Activated CD4-positive, alpha-beta T cell treated with anti-CD3 and anti-CD28 coated beads, Interleukin-2, Interleukin-4, amounts not matched to agents 100 ng/mL and 50 ng/mL, durations not matched to agents 16 hours and 8 hours (primary cell): ENCODE data around the gene ATP6V0E1.
A peak's percentile ranks its signal among the peaks of the same experiment; 100 is the strongest.
"Not testable (repeated sequence)": the region's sequence is repeated elsewhere in the genome, so short reads cannot be mapped to it uniquely, and the experiment has no call there.

Source experiments
- DNase-seq: peaks from one replicate; pipeline ENCODE4 v3.0.0-alpha.2; 2020; ENCODE audit warnings: low spot score

ATP6V0E1 gene

GRCh38 chr5:173004013-173004412 is 20.4 kb downstream of the ATP6V0E1 start:
- DNase-seq, result no peak

GRCh38 chr5:173004447-173004846 is 20.9 kb downstream of the ATP6V0E1 start:
- no peak for DNase-seq

GRCh38 chr5:173010021-173010420 is 26.4 kb downstream of the ATP6V0E1 start:
- DNase-seq, result no peak

- no peak for DNase-seq
These were observed 27.2 kb downstream of the ATP6V0E1 start for GRCh38 chr5:173010547-173011464.

DNA sequence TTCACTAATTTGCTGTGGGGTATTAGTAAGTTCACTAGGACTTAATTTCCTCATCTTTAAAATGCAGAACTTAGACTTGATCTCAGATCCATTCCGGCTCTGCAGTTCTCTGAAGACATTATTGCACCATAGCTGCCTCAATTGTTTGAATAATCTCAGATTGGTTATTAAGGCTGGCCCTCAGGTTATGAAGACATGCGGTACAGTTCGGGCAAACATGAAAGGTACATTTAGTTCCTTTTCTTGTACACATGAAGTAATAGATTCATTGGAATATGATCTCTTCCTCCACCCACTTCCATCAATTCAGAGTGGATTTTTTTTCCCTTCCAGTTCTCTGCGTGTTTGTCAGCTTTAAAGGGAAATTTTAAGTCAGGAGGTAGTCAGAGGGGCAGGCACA is 28.0 kb downstream of the ATP6V0E1 start:
- no peak for DNase-seq

GRCh38 chr5:173012882-173013281 is 29.3 kb downstream of the ATP6V0E1 start:
- no peak for DNase-seq

DNA sequence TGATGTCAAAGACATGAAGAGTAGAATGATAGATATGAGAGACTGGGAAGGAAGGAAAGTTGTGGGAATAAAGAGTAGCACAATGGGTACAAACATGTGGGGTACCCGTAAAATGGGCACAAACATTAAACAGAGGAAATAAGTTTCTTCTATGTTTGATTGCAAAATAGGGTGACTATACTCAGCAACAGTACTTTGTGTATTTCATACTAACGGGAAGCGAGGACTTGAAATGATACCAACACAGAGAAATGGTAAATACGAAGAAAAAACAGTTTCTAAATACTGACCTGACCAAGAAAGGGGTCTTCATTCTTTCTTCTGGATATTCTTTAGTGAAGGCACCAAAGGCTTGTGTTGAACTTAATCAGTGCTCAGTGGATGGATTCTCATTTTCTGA is 31.1 kb downstream of the ATP6V0E1 start:
- no peak for DNase-seq

DNA sequence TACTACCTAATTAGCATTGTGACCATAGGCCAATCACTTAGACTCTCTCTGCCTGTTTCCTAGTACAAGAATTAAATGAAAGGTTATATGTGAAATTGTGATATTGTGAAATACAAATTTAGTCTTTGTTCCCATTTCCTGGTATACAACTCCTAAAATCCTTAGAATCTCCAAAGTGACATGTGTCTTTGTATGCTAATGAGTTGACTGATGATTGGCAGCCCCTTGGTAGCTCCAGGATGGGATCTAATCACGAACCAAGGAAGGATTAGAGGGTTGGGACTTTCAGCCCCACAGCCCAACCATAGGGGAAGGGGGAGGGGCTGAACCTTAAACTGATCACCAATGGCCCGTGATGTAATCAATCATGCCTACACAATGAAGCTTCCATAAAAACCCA is 31.6 kb downstream of the ATP6V0E1 start:
- DNase-seq, result no peak

DNA sequence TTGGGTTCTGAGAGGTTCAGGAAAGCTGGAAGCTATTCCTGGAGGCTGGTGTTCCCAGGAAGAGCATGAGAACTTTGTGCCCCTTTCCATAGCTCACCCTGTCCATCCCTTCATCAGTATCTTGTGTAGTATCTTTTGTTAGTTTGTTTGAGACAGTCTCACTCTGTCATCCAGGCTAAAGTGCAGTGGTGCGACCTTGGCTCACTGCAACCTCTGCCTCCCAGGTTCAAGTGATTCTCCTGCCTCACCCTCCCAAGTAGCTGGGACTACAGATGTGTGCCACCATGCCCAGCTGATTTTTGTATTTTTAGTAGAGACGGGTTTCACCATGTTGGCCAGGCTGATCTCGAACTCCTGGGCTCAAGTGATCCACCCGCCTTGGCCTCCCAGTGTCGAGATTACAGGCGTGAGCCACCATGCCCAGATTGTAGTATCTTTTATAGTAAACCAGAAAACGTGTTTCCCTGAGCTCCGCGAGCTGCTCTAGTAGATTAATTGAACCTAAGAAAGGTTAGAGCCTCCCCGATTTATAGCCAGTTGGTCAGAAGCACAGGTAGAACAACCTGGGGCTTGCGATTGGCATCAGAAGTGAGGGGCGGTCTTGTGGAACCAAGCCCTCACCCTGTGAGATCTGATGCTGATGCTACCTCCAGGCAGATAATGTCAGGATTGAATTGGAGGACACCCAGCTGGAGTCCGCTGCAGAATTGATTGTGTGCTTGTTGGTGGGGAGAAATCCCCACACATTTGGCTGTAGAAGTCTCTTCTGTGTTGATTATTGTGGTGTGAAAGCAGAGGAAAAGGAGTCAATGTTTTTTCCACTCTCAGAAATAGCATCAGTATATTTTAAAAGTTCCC is 32.3 kb downstream of the ATP6V0E1 start:
- DNase-seq, result no peak

GRCh38 chr5:173016598-173017046 is 33.1 kb downstream of the ATP6V0E1 start:
- DNase-seq, result no peak

- DNase-seq, result not testable (repeated sequence)
These were observed 33.5 kb downstream of the ATP6V0E1 start for GRCh38 chr5:173017087-173017486.

DNA sequence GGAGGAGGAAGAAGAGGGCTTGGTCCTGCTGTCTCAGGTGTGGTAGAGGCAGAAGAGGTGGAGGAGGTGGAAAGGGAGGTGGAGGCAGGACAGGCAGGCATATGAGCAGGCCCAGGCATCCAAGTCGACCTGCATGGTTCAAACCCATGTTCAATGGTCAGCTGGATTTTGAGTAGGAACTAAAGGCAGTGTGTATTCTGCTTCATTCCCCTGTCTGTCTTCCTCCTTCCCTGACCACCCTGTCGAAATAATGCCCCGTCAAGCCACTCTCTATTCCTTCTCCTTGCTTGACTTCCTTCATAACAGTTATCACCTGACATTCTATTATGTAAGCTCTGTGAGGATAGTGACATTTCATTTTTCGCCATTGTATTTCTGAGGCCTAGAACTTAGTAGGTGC is 34.8 kb downstream of the ATP6V0E1 start:
- no peak for DNase-seq

DNA sequence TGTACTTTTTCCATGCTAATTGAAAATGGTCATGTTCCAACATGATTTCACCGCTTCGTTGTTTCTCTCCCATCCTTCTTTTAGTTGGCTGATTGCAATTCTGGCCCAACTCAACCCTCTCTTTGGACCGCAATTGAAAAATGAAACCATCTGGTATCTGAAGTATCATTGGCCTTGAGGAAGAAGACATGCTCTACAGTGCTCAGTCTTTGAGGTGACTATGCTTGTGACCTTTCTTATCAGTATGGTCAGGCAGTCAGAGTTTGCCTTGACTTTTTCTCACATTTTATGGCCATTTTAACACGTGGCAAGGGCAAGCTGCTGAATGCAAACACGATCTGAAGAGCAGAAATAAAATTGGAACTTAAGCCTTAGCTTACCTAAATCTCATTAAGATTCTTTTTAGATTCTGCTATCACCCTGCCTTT is 36.6 kb downstream of the ATP6V0E1 start:
- no peak for DNase-seq

GRCh38 chr5:173020643-173021042 is 37.1 kb downstream of the ATP6V0E1 start:
- no peak for DNase-seq

GRCh38 chr5:173025651-173026050 is 42.1 kb downstream of the ATP6V0E1 start:
- DNase-seq, result no peak

GRCh38 chr5:173027905-173028304 is 44.3 kb downstream of the ATP6V0E1 start:
- no peak for DNase-seq

- no peak for DNase-seq
These were observed 45.3 kb downstream of the ATP6V0E1 start for GRCh38 chr5:173028811-173029327.

GRCh38 chr5:173029499-173029921 is 45.9 kb downstream of the ATP6V0E1 start:
- DNase-seq, result no peak

- not testable (repeated sequence) for DNase-seq
These were observed 48.5 kb downstream of the ATP6V0E1 start for GRCh38 chr5:173032096-173032495.

- DNase-seq, result no peak
These were observed 49.2 kb downstream of the ATP6V0E1 start for GRCh38 chr5:173032730-173033129.

GRCh38 chr5:173033923-173034322 is 50.4 kb downstream of the ATP6V0E1 start:
- no peak for DNase-seq

DNA sequence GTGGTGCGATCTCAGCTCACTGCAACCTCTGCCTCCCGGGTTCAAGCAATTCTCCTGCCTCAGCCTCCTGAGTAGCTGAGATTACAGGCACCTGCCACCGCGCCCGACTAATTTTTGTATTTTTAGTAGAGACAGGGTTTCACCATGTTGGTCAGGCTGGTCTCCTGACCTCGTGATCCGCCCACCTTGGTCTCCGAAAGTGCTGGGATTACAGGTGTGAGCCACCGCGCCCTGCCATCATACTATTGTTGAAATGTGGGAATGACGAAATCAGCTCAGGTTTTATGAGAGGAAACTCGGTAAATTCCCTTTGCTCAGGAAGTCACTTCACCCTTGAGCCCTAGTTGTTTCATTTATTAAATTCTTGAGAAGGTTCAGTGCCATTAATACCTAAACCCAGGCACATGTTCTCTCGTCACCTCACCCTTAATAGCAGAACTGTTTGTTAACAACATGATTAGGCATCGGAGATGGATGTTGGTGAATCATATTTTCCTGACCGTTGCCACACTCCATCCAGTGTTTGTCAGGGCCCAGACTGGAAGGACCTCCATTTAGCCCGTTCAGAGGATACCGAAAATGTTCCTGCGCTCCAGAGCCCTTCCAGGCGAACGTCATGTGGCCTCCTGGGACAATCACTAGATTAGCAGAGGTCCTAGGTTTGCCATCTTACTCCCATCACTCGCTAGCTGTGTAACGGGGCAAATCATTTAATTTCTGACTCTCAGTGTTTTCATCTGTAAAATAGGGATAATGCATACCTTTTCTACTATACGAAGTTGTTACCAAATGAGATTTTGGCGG is 52.5 kb downstream of the ATP6V0E1 start:
- DNase-seq, result peak; percentile 49
